Measurements from ENCODE around the gene RRAS2.
"Not testable (repeated sequence)": the region's sequence is repeated elsewhere in the genome, so short reads cannot be mapped to it uniquely, and the experiment has no call there.

The RRAS2 gene

GRCh38 chr11:14253421-14253820 is 105.6 kb downstream of the RRAS2 start:
- DNase-seq, result peak; percentile 21

DNA sequence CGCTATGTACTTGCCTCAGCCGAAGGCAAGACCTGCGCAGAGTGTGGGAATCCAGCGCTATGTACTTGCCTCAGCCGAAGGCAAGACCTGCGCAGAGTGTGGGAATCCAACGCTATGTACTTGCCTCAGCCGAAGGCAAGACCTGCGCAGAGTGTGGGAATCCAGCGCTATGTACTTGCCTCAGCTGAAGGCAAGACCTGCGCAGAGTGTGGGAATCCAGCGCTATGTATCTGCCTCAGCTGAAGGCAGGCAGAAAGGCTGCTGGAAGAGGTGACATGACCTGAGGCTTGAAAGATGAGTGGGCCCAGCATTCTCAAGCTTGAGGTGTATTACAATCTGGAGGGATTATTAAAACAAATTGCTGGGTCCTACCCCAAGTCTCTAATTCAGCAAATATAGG is 106.5 kb downstream of the RRAS2 start:
- not testable (repeated sequence) for DNase-seq

DNA sequence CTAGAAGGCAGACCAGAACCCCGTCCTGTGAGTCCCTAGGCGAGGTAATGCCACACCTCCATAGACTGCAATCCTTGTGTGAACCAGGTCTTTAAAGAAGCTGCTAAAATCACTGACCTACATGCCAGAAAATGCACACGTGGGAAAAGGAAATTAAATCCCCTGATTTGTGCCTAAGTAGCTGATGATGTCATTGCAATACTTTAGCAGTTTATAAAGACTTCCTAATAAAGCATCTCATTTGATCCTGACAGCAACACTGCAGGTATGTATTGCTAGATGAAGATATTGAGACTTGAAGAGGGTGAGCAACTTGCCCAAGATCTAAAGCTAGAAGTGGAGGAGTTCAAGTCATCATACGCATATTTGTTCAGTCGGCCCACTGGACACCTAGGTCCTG is 107.2 kb downstream of the RRAS2 start:
- no peak for DNase-seq

GRCh38 chr11:14249121-14249963 is 109.6 kb downstream of the RRAS2 start:
- DNase-seq, result peak; percentile 91

DNA sequence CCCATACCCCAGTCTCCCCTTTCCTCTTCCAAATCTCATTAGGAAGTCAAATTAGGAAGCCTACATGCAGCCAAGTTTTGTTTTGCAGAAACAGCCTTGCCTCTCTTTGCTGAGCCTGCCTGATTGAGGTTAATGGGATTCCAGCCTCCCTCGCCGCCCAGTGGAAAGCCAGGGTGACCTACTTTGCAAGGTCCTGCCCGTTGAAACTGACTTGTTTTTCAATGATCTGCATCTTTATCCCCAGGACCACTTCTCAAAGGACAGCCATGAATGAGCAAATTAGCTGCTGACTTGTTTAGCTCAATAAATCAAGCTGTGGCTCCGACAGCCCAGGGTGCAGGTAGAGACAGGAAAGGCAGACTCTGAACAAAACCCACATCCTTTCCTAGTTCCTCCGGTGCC is 110.4 kb downstream of the RRAS2 start:
- DNase-seq, result peak; percentile 85

- DNase-seq, result no peak
These were observed 113.5 kb downstream of the RRAS2 start for GRCh38 chr11:14245444-14245843.

GRCh38 chr11:14244926-14245325 is 114.1 kb downstream of the RRAS2 start:
- DNase-seq, result no peak

DNA sequence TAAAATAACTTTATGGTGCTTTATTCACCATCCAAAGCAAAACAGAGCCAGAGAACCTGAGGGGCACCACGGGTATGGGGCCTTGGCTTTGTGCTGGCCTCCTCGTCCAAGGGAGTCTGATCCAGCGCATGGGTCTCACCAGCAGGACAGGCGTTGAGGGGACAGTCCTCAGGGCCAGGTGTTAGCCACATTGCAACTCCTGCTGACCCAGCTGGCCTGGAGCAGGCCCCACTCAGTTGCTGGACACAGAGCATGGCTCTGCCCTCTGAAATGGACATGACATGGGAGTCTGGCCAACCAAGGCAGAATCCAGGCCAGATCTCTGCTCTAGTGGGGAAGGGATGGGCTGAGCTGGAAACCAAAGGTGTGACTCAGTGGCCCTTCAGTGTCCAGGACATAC is 116.2 kb downstream of the RRAS2 start:
- DNase-seq, result no peak

DNA sequence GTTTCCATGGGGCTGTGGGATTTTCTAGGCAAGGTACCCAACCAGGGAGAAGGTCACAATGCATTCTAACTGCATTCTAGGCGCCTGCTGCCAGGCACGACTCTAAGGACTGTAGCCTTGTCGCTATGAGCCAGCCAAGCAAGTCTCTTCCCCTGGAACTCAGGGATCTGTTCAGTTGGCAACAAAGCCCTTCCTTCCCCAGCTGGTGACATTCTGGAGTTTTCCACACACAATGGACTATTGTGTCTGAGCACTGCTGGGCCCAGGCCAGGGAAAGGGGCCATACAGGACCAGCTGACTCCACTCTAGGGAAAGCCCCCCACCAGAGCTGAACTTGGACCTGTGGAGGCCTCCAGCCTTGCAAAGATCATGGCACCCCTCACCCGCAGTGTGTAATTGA is 116.8 kb downstream of the RRAS2 start:
- peak; percentile 30 for DNase-seq

DNA sequence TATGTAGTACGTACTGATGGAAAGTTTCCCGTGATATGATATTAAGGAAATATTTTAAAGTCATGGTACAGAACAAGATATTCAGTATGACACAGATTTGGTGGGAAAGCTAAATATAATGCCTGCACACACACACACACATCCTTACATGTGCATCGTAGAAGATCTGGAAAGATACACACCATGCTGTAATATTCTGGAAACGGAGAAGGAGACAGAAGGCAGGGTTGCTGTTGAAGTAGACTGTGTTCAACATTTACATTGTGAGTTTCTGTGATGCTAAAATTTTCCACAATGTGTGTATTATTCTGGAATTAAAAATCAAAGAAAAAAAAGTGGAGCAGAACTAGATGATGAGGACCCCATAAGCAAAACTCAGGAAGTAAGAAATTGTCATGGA is 118.0 kb downstream of the RRAS2 start:
- DNase-seq, result no peak

DNA sequence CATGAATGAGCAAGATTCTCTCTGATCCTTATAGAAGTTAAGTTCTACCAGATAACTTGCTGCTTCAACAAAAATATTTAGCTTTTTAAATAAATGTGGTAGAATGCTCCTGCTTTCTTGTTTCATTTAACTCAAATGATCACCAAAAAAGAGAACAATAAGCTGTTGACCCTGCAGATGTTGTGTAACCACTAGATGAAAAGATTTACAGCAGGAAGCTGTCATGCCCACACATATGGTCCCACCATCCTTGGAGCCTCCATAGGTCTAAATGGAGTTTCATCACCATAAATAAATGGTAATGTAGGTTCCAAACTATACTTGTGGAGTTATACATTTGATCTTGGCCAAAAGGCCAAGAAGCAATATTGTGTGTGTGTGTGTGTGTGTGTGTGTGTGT is 118.8 kb downstream of the RRAS2 start:
- DNase-seq, result no peak

GRCh38 chr11:14237444-14237961 is 121.5 kb downstream of the RRAS2 start:
- no peak for DNase-seq

GRCh38 chr11:14235701-14236100 is 123.3 kb downstream of the RRAS2 start:
- DNase-seq, result no peak

DNA sequence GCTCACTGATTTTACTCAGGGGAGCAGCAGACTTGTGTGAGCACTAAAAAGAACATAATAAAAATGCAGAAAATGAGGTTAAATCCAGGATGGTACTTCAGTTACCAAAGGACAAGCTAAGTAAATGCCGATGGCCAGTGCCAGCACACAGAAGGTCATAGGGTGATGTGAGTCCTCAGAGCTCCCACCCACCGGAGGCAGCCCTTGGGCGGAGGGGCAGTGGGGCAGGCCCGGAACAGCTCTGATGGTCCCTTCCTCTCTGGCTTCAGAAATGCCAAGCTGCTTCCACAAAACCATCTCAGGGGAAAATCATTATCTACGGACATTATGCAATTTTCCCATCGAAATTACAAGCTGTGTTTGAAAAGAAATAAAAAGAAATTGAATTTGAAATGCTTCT is 124.5 kb downstream of the RRAS2 start:
- DNase-seq, result no peak

DNA sequence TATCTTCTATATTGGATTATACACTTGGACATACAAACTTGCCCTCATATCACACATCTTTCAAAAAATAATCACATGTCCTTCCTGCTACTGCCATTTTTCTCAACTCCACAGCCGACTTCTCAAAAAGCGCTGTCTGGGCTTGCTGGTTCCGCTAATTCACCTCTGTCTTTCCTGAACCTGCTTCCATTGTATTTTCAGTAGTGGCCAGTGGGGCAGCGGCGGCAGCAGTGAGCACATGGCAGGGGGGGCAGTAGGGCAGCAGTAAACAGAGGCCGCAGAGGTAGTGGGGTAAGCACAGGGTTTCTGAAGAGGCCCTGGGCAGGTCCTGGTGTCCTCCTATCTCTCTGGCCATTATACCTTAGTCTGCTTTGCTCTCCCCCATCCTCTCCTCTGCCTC is 126.3 kb downstream of the RRAS2 start:
- no peak for DNase-seq

GRCh38 chr11:14230407-14230806 is 128.6 kb downstream of the RRAS2 start:
- DNase-seq, result no peak

DNA sequence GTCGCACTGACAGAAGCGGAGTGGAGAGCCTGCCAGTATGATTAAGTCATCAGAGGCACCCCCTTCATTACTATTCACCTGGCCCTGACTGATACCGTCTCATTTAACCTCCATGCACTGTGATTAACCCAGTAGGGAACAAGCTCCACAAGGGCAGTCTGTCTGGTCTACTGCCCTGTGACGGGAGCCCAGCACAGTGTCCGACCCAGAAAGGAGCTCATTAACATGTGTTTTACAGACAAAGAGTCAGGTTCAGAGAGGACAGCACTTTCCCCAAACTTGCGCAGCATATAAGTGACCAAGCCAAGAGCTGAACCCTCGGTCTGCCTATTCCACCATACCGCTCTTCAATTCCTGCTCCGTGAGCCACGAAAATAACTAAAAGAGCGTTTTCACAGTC is 129.5 kb downstream of the RRAS2 start:
- no peak for DNase-seq

DNA sequence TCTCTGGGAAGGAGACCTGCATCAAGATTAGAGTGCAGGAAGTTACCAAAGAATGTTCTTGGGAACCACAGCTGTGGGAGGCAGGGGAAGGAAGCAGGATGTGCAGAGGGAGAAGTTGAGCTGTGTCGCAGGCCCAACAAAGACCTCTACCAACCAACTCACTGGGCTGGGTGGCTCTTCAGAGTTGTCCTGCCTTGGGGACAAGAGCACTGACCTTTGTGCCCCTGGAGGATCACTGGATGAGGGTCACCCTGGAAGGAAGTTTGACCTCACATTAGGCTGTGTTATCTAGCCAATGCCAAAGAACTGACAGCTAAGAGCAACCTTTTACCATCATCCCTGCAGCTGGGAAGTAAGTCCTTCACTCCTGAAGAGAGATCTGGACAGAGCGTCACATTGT is 130.6 kb downstream of the RRAS2 start:
- DNase-seq, result no peak
